HepG2 (cell line): ENCODE measurements around the gene FXYD6.

Experiments used
- CBFB ChIP-seq: sonication (generic); formaldehyde crosslinking; IDR thresholded peaks from 2 replicates; pipeline ENCODE4 v1.4.0; 2020; ENCODE audit warnings: missing genetic modification reagents
- CBX1 ChIP-seq: IDR thresholded peaks from one replicate; pipeline ENCODE4 v1.6.1; 2016; ENCODE audit warnings: antibody characterized with exemption, low read depth
- HNRNPUL1 ChIP-seq: fragments of 200-400 bp; formaldehyde crosslinking; IDR thresholded peaks from 2 replicates; pipeline ENCODE4 v1.6.1; 2017; ENCODE audit warnings: low read depth, mild to moderate bottlenecking, low read length, moderate library complexity
- MXI1 ChIP-seq: IDR thresholded peaks from 3 replicates; pipeline ENCODE4 v1.6.1; 2012; ENCODE audit warnings: low read depth, low read length, inconsistent platforms, borderline replicate concordance
- NFE2L2 ChIP-seq: fragments of 150-350 bp; IDR thresholded peaks from 2 replicates; pipeline ENCODE4 v1.6.1; 2014; ENCODE audit warnings: low read length
- SP4 ChIP-seq: sonication (generic); formaldehyde crosslinking; IDR thresholded peaks from 2 replicates; pipeline ENCODE4 v1.8.1; 2023; ENCODE audit warnings: mild to moderate bottlenecking, missing genetic modification reagents
- TEAD2 ChIP-seq: sonication (generic); formaldehyde crosslinking; IDR thresholded peaks from 2 replicates; pipeline ENCODE4 v1.9.0; 2021; ENCODE audit warnings: missing genetic modification reagents
- THAP7 ChIP-seq: sonication (generic); formaldehyde crosslinking; IDR thresholded peaks from 2 replicates; pipeline ENCODE4 v1.8.1; 2023; ENCODE audit warnings: mild to moderate bottlenecking, missing genetic modification reagents
- ZFP91 ChIP-seq: sonication (generic); formaldehyde crosslinking; IDR thresholded peaks from 2 replicates; pipeline ENCODE4 v1.9.0; 2022; ENCODE audit warnings: missing genetic modification reagents, mild to moderate bottlenecking, borderline replicate concordance
- ZNF777 ChIP-seq: sonication (generic); formaldehyde crosslinking; IDR thresholded peaks from 2 replicates; pipeline ENCODE4 v1.4.0; 2020; ENCODE audit warnings: missing genetic modification reagents

DNA sequence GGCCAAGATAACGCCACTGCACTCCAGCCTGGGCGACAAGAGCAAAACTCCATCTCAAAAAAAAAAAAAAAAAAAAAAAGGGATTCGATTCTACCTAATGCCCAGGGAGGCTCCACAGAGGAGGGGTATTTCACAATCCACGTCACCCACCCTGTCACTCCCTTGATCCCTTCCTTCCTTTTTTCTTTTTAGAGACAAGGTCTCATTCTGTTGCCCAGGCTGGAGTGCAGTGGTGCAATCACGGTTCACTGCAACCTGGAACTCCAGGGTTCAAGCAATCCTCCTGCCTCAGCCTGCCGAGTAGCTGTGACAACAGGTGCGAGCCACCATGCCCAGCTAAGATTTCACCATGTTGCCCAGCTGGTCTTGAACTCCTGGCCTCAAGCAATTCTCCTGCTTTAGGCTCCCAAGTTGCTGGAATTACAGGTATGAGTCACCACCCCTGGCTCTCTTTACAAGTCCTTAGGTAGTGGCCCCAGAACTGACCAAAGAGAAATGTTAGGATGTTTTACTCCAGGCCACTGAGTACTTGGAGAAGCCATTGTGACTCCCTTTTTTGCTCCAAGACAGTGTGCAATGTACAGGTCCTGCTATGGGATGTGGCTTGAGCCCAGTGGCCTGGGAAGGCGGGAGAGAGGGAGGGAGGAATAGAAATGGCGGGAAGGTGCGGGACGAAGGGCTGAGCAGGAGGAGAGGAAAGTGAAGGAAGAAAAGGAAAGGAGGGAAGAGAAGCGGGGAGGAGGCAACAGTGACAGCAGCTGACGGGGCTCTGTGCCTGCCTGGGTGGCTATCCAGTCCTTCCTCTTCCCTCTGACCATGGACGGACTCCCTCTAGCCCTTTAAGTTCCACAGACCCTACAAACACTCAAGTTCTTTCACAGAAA lies 40.1 kb downstream of the FXYD6 start:
- TF ChIP-seq ZFP91 (no peak), TEAD2 (no peak), SP4 (no peak), ZNF777 (CRISPR knock-in tag) (no peak), CBFB (CRISPR knock-in tag) (no peak), HNRNPUL1 (no peak), MXI1 (no peak), CBX1 (no peak), NFE2L2 (no peak), THAP7 (CRISPR knock-in tag) (no peak)
